ENCODE data around the gene MRPL51.

Gene MRPL51

GRCh38 chr12:6465467-6466183 lies 27.4 kb downstream of the MRPL51 start:
- H3K9me3 Mint-ChIP-seq = peaks cover 0 to 4% of the 10 kb centered on the region in 2 donors
- peaks cover 66 to 76% of the 10 kb centered on the region in 2 donors for H3K36me3 Mint-ChIP-seq
- no peak for ATAC-seq (replicated peaks)
- no peaks in the 10 kb centered on the region for H3K27me3 Mint-ChIP-seq
- H3K27ac Mint-ChIP-seq = no peak overlapping the region
- H3K4me3 Mint-ChIP-seq = peak overlapping the region in 1 of 2 donors; percentile 9
- peaks cover 73 to 91% of the 10 kb centered on the region in 2 donors for H3K4me1 Mint-ChIP-seq
- DNase-seq = no peak

DNA sequence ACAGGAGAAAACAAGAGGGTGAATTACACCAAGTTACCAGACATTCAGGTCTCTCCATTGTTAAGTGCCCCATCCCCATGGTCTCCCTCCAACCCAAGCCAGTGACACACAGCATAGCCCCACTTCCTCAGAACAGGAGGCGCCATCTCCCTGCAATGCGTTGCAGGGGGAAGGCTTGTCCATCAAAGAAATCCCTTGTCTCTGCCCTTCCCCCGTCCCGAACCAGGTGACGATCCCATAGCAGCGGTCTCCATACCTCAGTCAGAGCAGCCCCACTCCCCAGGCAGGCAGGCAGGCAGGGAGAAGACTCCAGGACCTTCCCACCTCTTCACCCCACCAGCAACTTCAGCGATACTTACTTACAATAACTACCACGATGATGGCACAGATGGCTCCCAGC lies 28.5 kb downstream of the MRPL51 start:
- H3K9me3 Mint-ChIP-seq = peaks cover 0 to 4% of the 10 kb centered on the region in 2 donors
- H3K4me3 Mint-ChIP-seq = peak overlapping the region in 1 of 2 donors; percentile 0
- no peak for DNase-seq
- no peaks in the 10 kb centered on the region for H3K27me3 Mint-ChIP-seq
- peak overlapping the region; percentile 73 for H3K27ac Mint-ChIP-seq
- H3K4me1 Mint-ChIP-seq = peaks cover 76 to 98% of the 10 kb centered on the region in 2 donors
- no peak for ATAC-seq (replicated peaks)
- peaks cover 74 to 85% of the 10 kb centered on the region in 2 donors for H3K36me3 Mint-ChIP-seq

DNA sequence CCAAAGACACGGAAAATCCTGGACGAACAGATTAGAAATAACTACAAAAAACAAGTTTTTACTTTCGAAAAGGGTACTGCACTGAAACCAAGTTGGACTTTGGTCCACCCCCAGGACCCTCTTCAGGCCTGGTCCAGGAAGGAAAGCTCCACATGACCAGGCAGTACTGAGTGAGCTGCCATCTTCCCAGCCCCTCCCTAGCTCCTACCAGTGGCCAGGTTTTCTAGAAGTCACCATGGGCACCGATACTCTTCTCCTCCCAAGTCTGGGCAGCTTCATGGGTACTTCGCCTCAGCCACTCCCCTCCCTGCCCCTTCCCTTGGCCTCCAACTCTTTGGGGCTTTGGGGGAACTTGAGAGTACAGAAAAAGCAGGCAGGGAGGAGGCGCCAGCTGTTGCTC lies 29.2 kb downstream of the MRPL51 start:
- ATAC-seq (replicated peaks) = no peak
- Mint-ChIP-seq H3K4me3 (peak overlapping the region in 1 of 2 donors; percentile 1), H3K4me1 (peaks cover 77 to 97% of the 10 kb centered on the region in 2 donors), H3K27ac (peak overlapping the region; percentile 95), H3K36me3 (peaks cover 80 to 91% of the 10 kb centered on the region in 2 donors), H3K9me3 (peaks cover 0 to 4% of the 10 kb centered on the region in 2 donors), H3K27me3 (no peaks in the 10 kb centered on the region)
- no peak for DNase-seq

- ATAC-seq (replicated peaks) (no peak), DNase-seq (no peak)
- Mint-ChIP-seq H3K27me3 (no peaks in the 10 kb centered on the region), H3K4me3 (peak overlapping the region; percentile 49 to 76), H3K36me3 (peaks cover 86 to 92% of the 10 kb centered on the region in 2 donors), H3K9me3 (peaks cover 0 to 4% of the 10 kb centered on the region in 2 donors), H3K27ac (peak overlapping the region; percentile 95), H3K4me1 (peaks cover 77 to 97% of the 10 kb centered on the region in 2 donors)
These were observed 29.8 kb downstream of the MRPL51 start for GRCh38 chr12:6463216-6463615.

DNA sequence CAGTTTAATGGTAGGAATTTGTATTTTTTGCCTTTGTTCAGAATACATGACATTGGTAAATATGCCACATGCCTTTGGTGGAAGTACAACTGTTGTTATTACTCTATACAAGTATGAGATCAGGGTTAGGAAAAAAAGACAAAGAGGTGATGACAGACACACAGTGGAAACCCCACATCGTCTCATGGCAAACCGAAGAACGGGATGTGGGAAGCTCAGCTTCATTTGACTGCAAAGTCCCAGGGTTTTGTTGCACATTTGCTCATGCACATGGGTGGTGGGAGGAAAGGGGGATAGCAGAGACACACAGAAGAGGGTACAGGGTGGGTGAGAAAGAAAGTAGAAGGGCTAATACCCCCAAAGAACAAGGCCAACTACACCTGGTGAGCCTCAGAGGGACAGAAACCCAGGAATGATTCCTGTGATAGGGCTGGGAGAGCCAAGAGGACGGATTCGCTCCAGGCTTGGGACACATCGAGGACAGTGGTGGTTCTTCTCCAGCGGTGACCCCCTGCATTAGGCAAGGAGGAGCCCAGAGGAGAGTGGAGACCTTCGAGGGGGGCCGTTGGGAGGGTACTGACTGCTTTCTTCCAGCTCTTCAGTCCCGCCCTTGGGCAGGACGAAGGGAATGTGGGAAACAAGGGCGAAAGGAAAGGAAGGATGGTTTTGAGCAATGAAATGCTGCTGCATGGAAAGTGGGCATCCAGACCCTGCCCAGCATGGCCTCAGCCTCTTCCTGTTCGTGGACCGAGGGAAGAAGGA lies 30.6 kb downstream of the MRPL51 start:
- no peaks in the 10 kb centered on the region for H3K27me3 Mint-ChIP-seq
- peaks cover 75 to 97% of the 10 kb centered on the region in 2 donors for H3K4me1 Mint-ChIP-seq
- ATAC-seq (replicated peaks) (peak; percentile 14 to 20), DNase-seq (no peak)
- peaks cover 81 to 91% of the 10 kb centered on the region in 2 donors for H3K36me3 Mint-ChIP-seq
- peaks cover 0 to 4% of the 10 kb centered on the region in 2 donors for H3K9me3 Mint-ChIP-seq
- H3K4me3 Mint-ChIP-seq = peak overlapping the region; percentile 49 to 76
- H3K27ac Mint-ChIP-seq = peak overlapping the region; percentile 95

GRCh38 chr12:6461401-6462233 lies 31.4 kb downstream of the MRPL51 start:
- peaks cover 82 to 91% of the 10 kb centered on the region in 2 donors for H3K36me3 Mint-ChIP-seq
- H3K27ac Mint-ChIP-seq = peak overlapping the region; percentile 95
- H3K4me1 Mint-ChIP-seq = peaks cover 77 to 97% of the 10 kb centered on the region in 2 donors
- H3K27me3 Mint-ChIP-seq = no peaks in the 10 kb centered on the region
- peak overlapping the region; percentile 49 to 77 for H3K4me3 Mint-ChIP-seq
- DNase-seq (peak; percentile 88), ATAC-seq (replicated peaks) (peak; percentile 95 to 97)
- no peaks in the 10 kb centered on the region for H3K9me3 Mint-ChIP-seq

DNA sequence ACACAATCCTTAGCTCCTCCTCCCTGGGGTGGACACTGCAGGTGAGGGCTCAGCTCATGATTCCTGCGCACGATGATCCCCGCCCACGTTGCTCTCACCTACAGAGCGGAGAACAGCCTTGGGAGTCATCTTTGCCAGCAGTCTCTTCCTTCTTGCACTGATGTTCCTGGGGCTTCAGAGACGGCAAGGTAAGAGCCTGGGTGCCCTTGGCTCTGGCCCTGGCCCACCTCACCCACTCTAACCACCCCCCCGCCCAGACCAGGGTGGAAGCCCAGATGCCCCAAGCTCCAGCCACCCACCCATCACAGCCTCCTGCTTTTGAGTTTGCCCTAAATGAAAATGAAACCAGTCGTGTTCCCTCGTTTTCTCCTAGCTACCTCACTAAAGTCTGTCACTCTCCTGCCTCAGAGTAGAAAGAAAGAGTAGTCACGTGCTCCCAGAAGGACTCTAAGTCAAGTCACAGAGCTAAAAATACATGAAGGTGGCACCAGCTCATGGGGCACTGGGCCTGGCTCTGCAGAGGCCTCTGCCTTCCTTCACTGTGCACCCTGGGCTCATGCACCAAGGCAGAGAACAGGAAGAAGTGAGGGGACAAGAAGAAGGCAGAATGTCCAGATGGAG lies 32.2 kb downstream of the MRPL51 start:
- H3K36me3 Mint-ChIP-seq = peaks cover 82 to 91% of the 10 kb centered on the region in 2 donors
- DNase-seq (no peak), ATAC-seq (replicated peaks) (peak; percentile 4 to 10)
- peak overlapping the region; percentile 95 for H3K27ac Mint-ChIP-seq
- no peaks in the 10 kb centered on the region for H3K9me3 Mint-ChIP-seq
- H3K4me3 Mint-ChIP-seq = peak overlapping the region; percentile 49 to 77
- H3K4me1 Mint-ChIP-seq = peaks cover 71 to 91% of the 10 kb centered on the region in 2 donors
- H3K27me3 Mint-ChIP-seq = no peaks in the 10 kb centered on the region

DNA sequence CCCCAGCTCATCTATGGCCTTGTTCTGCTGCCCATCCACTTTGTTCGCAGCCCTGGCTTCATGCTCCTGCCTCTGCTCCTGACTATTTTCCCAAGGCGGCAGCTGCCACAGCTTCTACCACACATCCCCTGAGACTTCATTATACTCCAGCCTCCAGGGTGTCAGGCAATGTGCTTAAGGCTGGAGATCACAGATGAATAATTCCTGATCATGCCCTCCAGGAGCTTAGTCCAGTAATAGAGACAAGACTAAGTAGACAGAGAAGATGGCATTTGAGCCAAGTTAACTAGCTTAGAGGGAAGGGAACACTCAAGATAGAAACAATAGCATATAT lies 34.1 kb downstream of the MRPL51 start:
- peak overlapping the region; percentile 78 for H3K27ac Mint-ChIP-seq
- no peaks in the 10 kb centered on the region for H3K27me3 Mint-ChIP-seq
- H3K4me1 Mint-ChIP-seq = peaks cover 61 to 84% of the 10 kb centered on the region in 2 donors
- H3K9me3 Mint-ChIP-seq = no peaks in the 10 kb centered on the region
- no peak for DNase-seq
- H3K36me3 Mint-ChIP-seq = peaks cover 76 to 91% of the 10 kb centered on the region in 2 donors
- H3K4me3 Mint-ChIP-seq = peak overlapping the region in 1 of 2 donors; percentile 12
- ATAC-seq (replicated peaks) = no peak

GRCh38 chr12:6458281-6459003 lies 34.6 kb downstream of the MRPL51 start:
- ATAC-seq (replicated peaks) = no peak
- H3K4me3 Mint-ChIP-seq = peak overlapping the region; percentile 12 to 27

GRCh38 chr12:6457220-6457945 lies 35.7 kb downstream of the MRPL51 start:
- Mint-ChIP-seq H3K36me3 (peaks cover 74 to 92% of the 10 kb centered on the region in 2 donors), H3K27me3 (no peaks in the 10 kb centered on the region), H3K9me3 (no peaks in the 10 kb centered on the region), H3K4me1 (peaks cover 56 to 83% of the 10 kb centered on the region in 2 donors), H3K27ac (peak overlapping the region; percentile 88), H3K4me3 (peak overlapping the region; percentile 11 to 36)
- DNase-seq (no peak), ATAC-seq (replicated peaks) (no peak)

More at GRCh38 chr12:6458281-6459003, 34.6 kb downstream of the MRPL51 start:
- no peaks in the 10 kb centered on the region for H3K27me3 Mint-ChIP-seq
- H3K9me3 Mint-ChIP-seq = no peaks in the 10 kb centered on the region
- H3K36me3 Mint-ChIP-seq = peaks cover 76 to 92% of the 10 kb centered on the region in 2 donors
- peak overlapping the region; percentile 78 for H3K27ac Mint-ChIP-seq
- DNase-seq = no peak
- H3K4me1 Mint-ChIP-seq = peaks cover 60 to 84% of the 10 kb centered on the region in 2 donors

DNA sequence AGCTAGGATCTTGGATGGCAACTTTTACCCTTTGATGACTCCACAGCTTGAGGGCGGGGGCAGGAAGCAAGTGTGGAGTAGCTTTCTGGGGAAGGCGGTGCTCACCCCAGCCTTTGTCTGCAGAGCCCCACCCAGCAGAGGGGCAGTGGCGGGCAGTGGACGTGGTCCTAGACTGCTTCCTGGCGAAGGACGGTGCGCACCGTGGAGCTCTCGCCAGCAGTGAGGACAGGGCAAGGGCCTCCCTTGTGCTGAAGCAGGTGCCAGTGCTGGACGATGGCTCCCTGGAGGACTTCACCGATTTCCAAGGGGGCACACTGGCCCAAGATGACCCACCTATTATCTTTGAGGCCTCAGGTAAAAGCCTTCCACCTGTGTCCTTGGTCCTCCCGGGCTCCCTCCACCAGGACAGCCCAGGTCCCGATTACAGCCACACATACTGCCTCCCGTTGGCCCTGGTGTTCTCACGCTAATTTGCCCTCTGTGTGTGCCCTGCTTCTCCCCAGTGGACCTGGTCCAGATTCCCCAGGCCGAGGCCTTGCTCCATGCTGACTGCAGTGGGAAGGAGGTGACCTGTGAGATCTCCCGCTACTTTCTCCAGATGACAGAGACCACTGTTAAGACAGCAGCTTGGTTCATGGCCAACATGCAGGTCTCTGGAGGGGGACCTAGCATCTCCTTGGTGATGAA lies 40.0 kb downstream of the MRPL51 start:
- H3K4me3 Mint-ChIP-seq = peak overlapping the region; percentile 98 to 100
- no peaks in the 10 kb centered on the region for H3K27me3 Mint-ChIP-seq
- no peak for ATAC-seq (replicated peaks)
- peaks cover 53 to 69% of the 10 kb centered on the region in 2 donors for H3K36me3 Mint-ChIP-seq
- DNase-seq = no peak
- H3K4me1 Mint-ChIP-seq = peaks cover 43 to 71% of the 10 kb centered on the region in 2 donors
- H3K27ac Mint-ChIP-seq = peak overlapping the region; percentile 99
- no peaks in the 10 kb centered on the region for H3K9me3 Mint-ChIP-seq

GRCh38 chr12:6452245-6452943 lies 40.7 kb downstream of the MRPL51 start:
- Mint-ChIP-seq H3K4me1 (peaks cover 46 to 71% of the 10 kb centered on the region in 2 donors), H3K4me3 (peak overlapping the region; percentile 98 to 100), H3K36me3 (peaks cover 57 to 70% of the 10 kb centered on the region in 2 donors), H3K27me3 (no peaks in the 10 kb centered on the region), H3K27ac (peak overlapping the region; percentile 99), H3K9me3 (no peaks in the 10 kb centered on the region)
- peak; percentile 12 to 19 for ATAC-seq (replicated peaks)
- no peak for DNase-seq
